Measurements from ENCODE around the gene LRCH1.

LRCH1 gene

GRCh38 chr13:46757640-46758039, 204.7 kb downstream of the LRCH1 start:
- TF ChIP-seq CTCF (IDR thresholded peaks at IDR 0.05) = no peak

- TF ChIP-seq CTCF (IDR thresholded peaks at IDR 0.05) = no peak
Measured at GRCh38 chr13:46759846-46760245, 206.9 kb downstream of the LRCH1 start.

- TF ChIP-seq CTCF (IDR thresholded peaks at IDR 0.05) = no peak
Measured at GRCh38 chr13:46761174-46761573, 208.2 kb downstream of the LRCH1 start.

- no peak for TF ChIP-seq CTCF (IDR thresholded peaks at IDR 0.05)
Measured at GRCh38 chr13:46761866-46762265, 208.9 kb downstream of the LRCH1 start.

- TF ChIP-seq CTCF (IDR thresholded peaks at IDR 0.05) = no peak
Measured at GRCh38 chr13:46771693-46772092, 218.7 kb downstream of the LRCH1 start.

GRCh38 chr13:46773541-46773940, 220.6 kb downstream of the LRCH1 start:
- no peak for TF ChIP-seq CTCF (IDR thresholded peaks at IDR 0.05)

- no peak for TF ChIP-seq CTCF (IDR thresholded peaks at IDR 0.05)
Measured at GRCh38 chr13:46775385-46776107, 222.6 kb downstream of the LRCH1 start.

GRCh38 chr13:46778095-46778494, 225.1 kb downstream of the LRCH1 start:
- TF ChIP-seq CTCF (IDR thresholded peaks at IDR 0.05) = no peak

Data from LNCAP (cell line).